Suppressor macrophage (primary cell): ENCODE results near the gene SLC27A1.

Source experiments
- DNase-seq, 4 experiments: peaks; one replicate each; pipeline ENCODE4 v3.0.0-alpha.2; 2020 to 2022
- total RNA-seq, 17 experiments: gene quantifications; one replicate each; lab custom pipeline; 2026; ENCODE audit warnings: mixed read lengths in 6 of 17, inconsistent platforms in 3 of 17; lab: John Stamatoyannopoulos, UW

SLC27A1 gene
- 9.1 to 65.1 (median 30.9) reads per million in 17 experiments for total RNA-seq

- peak; percentile 99 to 100 (median 100) for DNase-seq
Measured at GRCh38 chr19:17470068-17470841, at the start of gene SLC27A1. Gene SLC27A1 (plus strand): TSS chr19:17470524. CDS start chr19:17470541, 17 bp downstream.

GRCh38 chr19:17421942-17422341 is 48.4 kb upstream of the SLC27A1 start:
- no peak for DNase-seq

GRCh38 chr19:17423429-17424208 is 46.7 kb upstream of the SLC27A1 start:
- DNase-seq, result no peak

GRCh38 chr19:17424743-17425365 is 45.5 kb upstream of the SLC27A1 start:
- peak in 3 of 4 experiments; percentile 29 to 66 (median 46) for DNase-seq

GRCh38 chr19:17429641-17430113 is 40.6 kb upstream of the SLC27A1 start:
- DNase-seq, result no peak

GRCh38 chr19:17431417-17431816 is 38.9 kb upstream of the SLC27A1 start:
- DNase-seq, result no peak

- no peak for DNase-seq
Measured at GRCh38 chr19:17435218-17435617, 35.1 kb upstream of the SLC27A1 start.

- DNase-seq, result no peak
Measured at GRCh38 chr19:17436094-17436873, 34.0 kb upstream of the SLC27A1 start.

- peak in 3 of 4 experiments; percentile 34 to 46 (median 44) for DNase-seq
Measured at GRCh38 chr19:17436874-17437267, 33.5 kb upstream of the SLC27A1 start.

- peak; percentile 21 to 52 (median 36) for DNase-seq
Measured at GRCh38 chr19:17441241-17442021, 28.9 kb upstream of the SLC27A1 start.

GRCh38 chr19:17445526-17446165 is 24.7 kb upstream of the SLC27A1 start:
- DNase-seq, result no peak

- no peak for DNase-seq
Measured at GRCh38 chr19:17447704-17448130, 22.6 kb upstream of the SLC27A1 start.

- DNase-seq, result peak; percentile 36 to 83 (median 54)
Measured at GRCh38 chr19:17448131-17448967, 22.0 kb upstream of the SLC27A1 start, which contains the start of gene TMEM221. Gene TMEM221 (minus strand): TSS chr19:17448668. CDS start chr19:17448462, 206 bp downstream.

GRCh38 chr19:17450264-17451075 is 19.9 kb upstream of the SLC27A1 start:
- peak; percentile 6 to 49 (median 38) for DNase-seq

- DNase-seq, result no peak
Measured at GRCh38 chr19:17451820-17452219, 18.5 kb upstream of the SLC27A1 start.

- no peak for DNase-seq
Measured at GRCh38 chr19:17454576-17455071, 15.7 kb upstream of the SLC27A1 start.

- DNase-seq, result peak in 2 of 4 experiments; percentile 23 to 36
Measured at GRCh38 chr19:17455308-17456123, 14.8 kb upstream of the SLC27A1 start.

- no peak for DNase-seq
Measured at GRCh38 chr19:17456127-17456526, 14.2 kb upstream of the SLC27A1 start.
